Coronary artery (tissue), 2 donors: Measurements from ENCODE around the gene GPRC5D.

Source experiments
- DNase-seq: peaks from one replicate; pipeline ENCODE4 v3.0.0-alpha.2; 2017; ENCODE audit warnings: low spot score
- H3K27ac ChIP-seq, 2 donors: fragments of 200-600 bp; sonication (generic); one replicate each; pipeline ENCODE4 v1.5.1; 2016 to 2019
- H3K4me3 ChIP-seq: fragments of 200-600 bp; sonication (generic); 2 replicates; pipeline ENCODE4 v1.5.1; 2016; ENCODE audit warnings: mild to moderate bottlenecking, moderate library complexity
- CTCF ChIP-seq: fragments of 200-600 bp; sonication (generic); IDR thresholded peaks from one replicate; pipeline ENCODE4 v1.5.1; 2019; ENCODE audit warnings: antibody characterized with exemption

The GPRC5D gene

GRCh38 chr12:12982331-12982730, 30.4 kb upstream of the GPRC5D start:
- no peak for DNase-seq
- Histone ChIP-seq H3K27ac (no peak overlapping the region), H3K4me3 (no peak overlapping the region)
- TF ChIP-seq CTCF, result no peak

- H3K4me3 ChIP-seq, result no peak overlapping the region
- TF ChIP-seq CTCF, result no peak
- peak overlapping the region; percentile 55 to 84 for H3K27ac ChIP-seq
- no peak for DNase-seq
Measured at GRCh38 chr12:12979731-12980259, 27.8 kb upstream of the GPRC5D start.

GRCh38 chr12:12979126-12979525, 27.2 kb upstream of the GPRC5D start:
- H3K4me3 ChIP-seq, result no peak overlapping the region
- no peak for DNase-seq
- peak overlapping the region; percentile 55 to 84 for H3K27ac ChIP-seq
- no peak for TF ChIP-seq CTCF

GRCh38 chr12:12977231-12977630, 25.3 kb upstream of the GPRC5D start:
- peak overlapping the region; percentile 65 to 80 for H3K27ac ChIP-seq
- no peak overlapping the region for H3K4me3 ChIP-seq
- DNase-seq, result no peak
- no peak for TF ChIP-seq CTCF

- DNase-seq, result no peak
- Histone ChIP-seq H3K27ac (peak overlapping the region; percentile 65 to 80), H3K4me3 (no peak overlapping the region)
- no peak for TF ChIP-seq CTCF
Measured at GRCh38 chr12:12976366-12976765, 24.4 kb upstream of the GPRC5D start.

GRCh38 chr12:12975322-12976077, 23.5 kb upstream of the GPRC5D start:
- H3K4me3 ChIP-seq, result no peak overlapping the region
- DNase-seq, result no peak
- no peak for TF ChIP-seq CTCF
- peak overlapping the region; percentile 65 to 80 for H3K27ac ChIP-seq

GRCh38 chr12:12974211-12974610, 22.2 kb upstream of the GPRC5D start:
- Histone ChIP-seq H3K27ac (no peak overlapping the region), H3K4me3 (no peak overlapping the region)
- no peak for TF ChIP-seq CTCF
- DNase-seq, result no peak
